HFFc6 (cell line): Measurements from ENCODE around the gene HLA-B. TPM values are rescaled to one million over a fixed set of nuclear protein-coding genes. Genes with fewer than 3 reads are reported as not detected.

Source experiments
- DNase-seq: peaks from one replicate; pipeline ENCODE4 v3.0.0-alpha.2; 2018
- H3K27ac Mint-ChIP-seq: 2 replicates; pipeline ENCODE4 v1.8.0; 2020; ENCODE audit warnings: mild to moderate bottlenecking, mixed read lengths
- H3K27me3 Mint-ChIP-seq: 2 replicates; pipeline ENCODE4 v1.8.0; 2021; ENCODE audit warnings: mild to moderate bottlenecking, moderate library complexity, mixed read lengths; ENCODE audit not compliant: insufficient read depth
- H3K36me3 Mint-ChIP-seq: 2 replicates; pipeline ENCODE4 v1.8.0; 2021; ENCODE audit warnings: low read depth, mixed read lengths
- H3K4me1 Mint-ChIP-seq: 2 replicates; pipeline ENCODE4 v1.8.0; 2020; ENCODE audit warnings: low read depth, mixed read lengths
- H3K4me3 Mint-ChIP-seq: 2 replicates; pipeline ENCODE4 v1.8.0; 2020; ENCODE audit warnings: mild to moderate bottlenecking, moderate library complexity, mixed read lengths
- H3K9me3 Mint-ChIP-seq: 2 replicates; pipeline ENCODE4 v1.8.0; 2020; ENCODE audit warnings: mild to moderate bottlenecking, mixed read lengths
- total RNA-seq, 6 experiments: library from RNA; stranded (reverse); fragmentation: NEBNext Ultra II Directional; extraction: Animal tissue kit (Norgen Biotek cat#: 25700); gene quantifications; 2 replicates in 1 of 6; 3 replicates in 5 of 6; pipeline ENCODE4 v1.2.3, GENCODE V29; 2021
- TF ChIP-seq, protein P1 (sequence below): fragments of 200-600 bp; sonication (generic); IDR thresholded peaks from 2 replicates; pipeline ENCODE4 v1.5.0; 2021; ENCODE audit warnings: antibody characterized with exemption, mild to moderate bottlenecking

Gene HLA-B
- total RNA-seq, 6 experiments from 2014 or later = 74.1 to 178 (median 162) TPM

DNA sequence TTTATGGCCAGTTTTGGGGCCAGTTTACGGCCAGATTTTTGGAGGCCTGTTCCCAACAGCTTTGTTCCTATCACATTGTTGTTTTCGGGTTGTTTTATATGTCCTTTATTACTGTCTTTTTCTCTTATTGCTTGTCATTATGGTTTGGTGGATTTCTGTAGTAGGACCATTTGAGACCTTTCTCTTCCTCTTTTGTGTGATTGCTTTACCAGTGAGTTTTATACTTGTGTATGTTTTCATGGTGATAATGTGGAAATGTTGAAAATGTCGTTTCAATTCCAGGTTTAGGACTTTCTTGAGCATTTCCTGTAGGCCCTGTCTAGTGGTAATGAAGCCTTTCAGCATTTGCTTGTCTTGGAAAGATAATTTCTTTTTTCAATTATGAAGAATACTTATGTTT is 17.8 kb downstream of the HLA-B start:
- peaks cover 4% of the 10 kb centered on the region for H3K27me3 Mint-ChIP-seq
- no peaks in the 10 kb centered on the region for H3K4me1 Mint-ChIP-seq
- H3K9me3 Mint-ChIP-seq = peaks cover 55% of the 10 kb centered on the region
- TF ChIP-seq, protein P1, sequence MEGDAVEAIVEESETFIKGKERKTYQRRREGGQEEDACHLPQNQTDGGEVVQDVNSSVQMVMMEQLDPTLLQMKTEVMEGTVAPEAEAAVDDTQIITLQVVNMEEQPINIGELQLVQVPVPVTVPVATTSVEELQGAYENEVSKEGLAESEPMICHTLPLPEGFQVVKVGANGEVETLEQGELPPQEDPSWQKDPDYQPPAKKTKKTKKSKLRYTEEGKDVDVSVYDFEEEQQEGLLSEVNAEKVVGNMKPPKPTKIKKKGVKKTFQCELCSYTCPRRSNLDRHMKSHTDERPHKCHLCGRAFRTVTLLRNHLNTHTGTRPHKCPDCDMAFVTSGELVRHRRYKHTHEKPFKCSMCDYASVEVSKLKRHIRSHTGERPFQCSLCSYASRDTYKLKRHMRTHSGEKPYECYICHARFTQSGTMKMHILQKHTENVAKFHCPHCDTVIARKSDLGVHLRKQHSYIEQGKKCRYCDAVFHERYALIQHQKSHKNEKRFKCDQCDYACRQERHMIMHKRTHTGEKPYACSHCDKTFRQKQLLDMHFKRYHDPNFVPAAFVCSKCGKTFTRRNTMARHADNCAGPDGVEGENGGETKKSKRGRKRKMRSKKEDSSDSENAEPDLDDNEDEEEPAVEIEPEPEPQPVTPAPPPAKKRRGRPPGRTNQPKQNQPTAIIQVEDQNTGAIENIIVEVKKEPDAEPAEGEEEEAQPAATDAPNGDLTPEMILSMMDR = no peak
- H3K36me3 Mint-ChIP-seq = peaks cover 21% of the 10 kb centered on the region
- no peak for DNase-seq
- no peak overlapping the region for H3K4me3 Mint-ChIP-seq
- no peak overlapping the region for H3K27ac Mint-ChIP-seq

DNA sequence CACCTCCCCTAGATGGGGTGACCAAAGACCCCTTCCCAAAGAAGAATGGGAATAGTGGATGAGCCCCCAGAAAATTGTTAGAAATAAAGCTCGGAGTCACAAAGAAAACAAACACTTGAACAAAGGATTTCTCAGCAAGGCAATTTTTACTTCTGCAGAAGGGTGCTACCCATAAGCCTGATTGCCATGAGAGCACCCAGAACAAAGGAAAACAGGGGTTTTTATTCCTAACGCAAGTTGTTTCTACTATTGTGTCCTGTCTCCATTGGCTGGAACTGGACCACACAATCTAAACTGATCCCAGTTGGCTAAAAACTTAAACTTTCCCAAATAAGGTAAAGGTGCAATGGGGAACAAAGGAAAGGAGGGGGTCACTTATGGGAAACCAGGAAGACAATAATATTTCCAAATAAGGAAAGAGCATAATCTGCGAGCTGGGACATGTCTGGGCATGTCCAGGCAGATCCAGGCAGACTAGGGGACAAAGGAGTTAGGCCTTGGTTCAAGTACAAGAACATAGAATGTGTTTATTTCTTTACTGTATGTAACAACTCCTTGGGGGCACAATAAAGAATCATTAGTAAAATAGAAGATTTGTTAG is 20.0 kb downstream of the HLA-B start:
- no peak for DNase-seq
- Mint-ChIP-seq H3K9me3 (peaks cover 55% of the 10 kb centered on the region), H3K27me3 (peaks cover 11% of the 10 kb centered on the region), H3K27ac (no peak overlapping the region), H3K36me3 (peaks cover 21% of the 10 kb centered on the region), H3K4me3 (no peak overlapping the region), H3K4me1 (no peaks in the 10 kb centered on the region)
- TF ChIP-seq, protein P1 = no peak

DNA sequence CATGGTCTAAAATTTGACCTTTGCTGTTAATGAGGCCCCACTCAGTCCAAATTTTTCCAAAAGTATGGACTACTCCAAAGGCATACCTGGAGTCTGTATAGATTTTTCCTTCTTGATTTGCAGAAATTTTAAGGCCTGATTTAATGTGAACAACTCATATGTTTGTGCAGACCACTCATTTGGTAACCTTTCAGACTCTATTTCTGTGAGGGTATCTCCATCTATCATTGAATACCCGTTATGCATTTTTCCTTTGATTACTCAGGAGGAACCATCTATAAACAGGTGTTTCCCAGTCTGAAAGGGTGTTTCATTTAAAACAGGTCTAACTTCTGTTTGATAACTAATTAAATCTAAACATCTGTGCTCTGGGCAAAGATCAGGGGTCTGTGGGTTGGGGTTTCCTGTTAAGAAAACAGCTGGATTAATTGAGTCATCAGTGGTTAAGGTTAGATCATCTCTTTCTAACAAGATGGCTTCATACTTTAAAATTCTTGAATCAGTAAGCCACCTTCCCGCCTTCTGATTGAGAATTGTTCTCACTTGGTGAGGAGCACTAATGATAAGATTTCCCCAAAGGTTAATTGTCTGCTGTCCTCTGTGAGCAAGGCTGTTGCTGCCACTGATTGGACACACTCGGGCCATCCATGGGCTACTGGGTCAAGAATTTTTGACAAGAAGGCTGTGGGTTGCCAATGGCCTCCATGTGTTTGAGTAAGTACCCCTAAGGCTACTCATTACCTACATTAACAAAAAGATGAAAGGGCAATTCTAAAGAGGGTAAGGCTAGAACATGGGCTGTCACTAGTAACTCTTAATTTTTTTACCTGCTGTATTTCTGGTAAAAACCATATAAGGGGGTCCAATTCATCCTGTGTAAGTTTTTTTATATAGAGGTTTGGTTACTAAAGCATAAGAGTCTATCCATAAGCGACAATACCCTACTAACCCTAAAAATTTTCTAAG is 24.1 kb downstream of the HLA-B start:
- TF ChIP-seq, protein P1 = no peak
- H3K9me3 Mint-ChIP-seq = peaks cover 44% of the 10 kb centered on the region
- DNase-seq = no peak

DNA sequence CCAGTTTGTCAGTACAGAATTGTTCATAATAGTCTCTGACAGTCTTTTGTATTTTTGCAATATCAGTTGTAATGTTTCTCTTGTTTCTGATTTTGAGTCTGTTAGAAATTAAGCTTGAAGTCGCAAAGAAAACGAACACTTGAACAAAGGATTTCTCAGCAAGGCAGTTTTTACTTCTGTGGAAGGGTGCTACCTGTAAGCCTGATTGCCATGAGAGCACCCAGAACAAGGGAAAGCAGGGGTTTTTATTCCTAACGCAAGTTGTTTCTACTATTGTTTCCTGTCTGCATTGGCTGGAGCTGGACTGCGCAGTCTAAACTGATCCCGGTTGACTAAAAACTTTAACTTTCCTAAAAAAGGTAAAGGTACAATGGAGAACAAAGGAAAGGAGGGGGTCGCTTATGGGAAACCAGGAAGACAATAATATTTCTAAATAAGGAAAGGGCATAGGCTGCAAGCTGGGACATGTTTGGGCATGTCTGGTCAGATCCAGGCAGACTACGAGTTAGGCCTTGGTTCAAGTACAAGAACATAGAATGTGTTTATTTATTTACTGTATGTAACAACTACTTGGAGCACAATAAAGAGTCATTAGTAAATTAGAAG is 28.5 kb downstream of the HLA-B start:
- H3K27ac Mint-ChIP-seq = no peak overlapping the region
- H3K4me1 Mint-ChIP-seq = no peaks in the 10 kb centered on the region
- H3K9me3 Mint-ChIP-seq = peaks cover 32% of the 10 kb centered on the region
- TF ChIP-seq, protein P1 = no peak
- DNase-seq = no peak
- peaks cover 10% of the 10 kb centered on the region for H3K27me3 Mint-ChIP-seq
- no peak overlapping the region for H3K4me3 Mint-ChIP-seq
- H3K36me3 Mint-ChIP-seq = peaks cover 23% of the 10 kb centered on the region

More for the DNA sequence above, 24.1 kb downstream of the HLA-B start:
- H3K4me3 Mint-ChIP-seq = no peak overlapping the region
- no peaks in the 10 kb centered on the region for H3K4me1 Mint-ChIP-seq
- H3K27me3 Mint-ChIP-seq = peaks cover 16% of the 10 kb centered on the region
- H3K36me3 Mint-ChIP-seq = peaks cover 36% of the 10 kb centered on the region
- H3K27ac Mint-ChIP-seq = no peak overlapping the region

DNA sequence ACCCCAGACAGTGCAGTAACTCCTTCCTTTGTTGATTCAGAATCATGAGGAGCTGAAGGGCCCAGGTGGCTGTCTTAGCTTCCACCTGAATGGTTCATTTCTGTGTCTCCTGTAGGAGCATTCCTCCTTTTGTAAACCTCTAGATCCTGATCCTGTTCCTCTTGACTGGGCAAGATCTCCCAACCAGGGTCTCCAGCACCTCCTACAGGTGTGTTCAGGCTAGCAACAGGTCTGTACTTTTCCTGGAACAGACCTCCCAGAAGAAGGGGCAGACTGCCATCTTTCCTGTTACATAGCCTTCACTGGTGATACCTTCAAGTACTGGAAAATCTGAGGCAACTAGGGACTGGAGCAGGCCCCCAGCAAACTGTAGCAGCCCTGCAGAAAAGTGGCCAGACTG is 35.2 kb downstream of the HLA-B start:
- DNase-seq = no peak
- no peak overlapping the region for H3K27ac Mint-ChIP-seq
- TF ChIP-seq, protein P1 = no peak
- peaks cover 19% of the 10 kb centered on the region for H3K27me3 Mint-ChIP-seq
- H3K4me1 Mint-ChIP-seq = no peaks in the 10 kb centered on the region
- no peak overlapping the region for H3K4me3 Mint-ChIP-seq
- H3K36me3 Mint-ChIP-seq = no peaks in the 10 kb centered on the region
- H3K9me3 Mint-ChIP-seq = peaks cover 6% of the 10 kb centered on the region
